Tibial nerve (tissue), 4 donors: ENCODE data around the gene PCDHGB3.

Source experiments
- CTCF ChIP-seq, 5 experiments: fragments of 200-600 bp in 3 of 5; fragments of 450-650 bp in 2 of 5; sonication (generic) in 3 of 5; IDR thresholded peaks; one replicate each; pipeline ENCODE4 v1.5.1; 2016 to 2019; ENCODE audit warnings: antibody characterized with exemption in 5 of 5, mild to moderate bottlenecking in 3 of 5, moderate library complexity in 2 of 5
- EP300 ChIP-seq, 2 donors: sonication (generic); formaldehyde crosslinking; IDR thresholded peaks; one replicate each; pipeline ENCODE4 v1.6.1; 2017; ENCODE audit warnings: antibody characterized with exemption in 2 of 2, mild to moderate bottlenecking in 1 of 2
- POLR2A ChIP-seq, 2 donors: fragments of 450-650 bp; IDR thresholded peaks; one replicate each; pipeline ENCODE4 v1.6.1; 2017; ENCODE audit warnings: antibody characterized with exemption in 2 of 2, mild to moderate bottlenecking in 2 of 2, moderate library complexity in 2 of 2

- TF ChIP-seq CTCF (IDR thresholded peaks at IDR 0.05), result no peak
- no peak for TF ChIP-seq POLR2A (IDR thresholded peaks at IDR 0.05)
- no peak for TF ChIP-seq EP300 (IDR thresholded peaks at IDR 0.05)
These were observed 13.9 kb upstream of the PCDHGB3 start for GRCh38 chr5:141356133-141356532.
